A549 (cell line): ENCODE data around the gene DHX38. TPM values are rescaled to one million over a fixed set of nuclear protein-coding genes. Genes with fewer than 3 reads are reported as not detected.

ENCODE experiments used
- ATAC-seq, 2 experiments: fragments of 200-7000 bp in 1 of 2; fragments of >200 bp in 1 of 2; cut with Nextera tagmentation in 1 of 2; cut with Tn5 transposase in 1 of 2; 3 replicates each; pipeline versions ENCODE4 v1.8.0 to v1.9.1; 2018 to 2020; ENCODE audit warnings: mild to moderate bottlenecking in 1 of 2, moderate library complexity in 1 of 2
- CTCF ChIA-PET: fragments of 300-600 bp; sonication (Branson Sonifier 250); formaldehyde crosslinking; extraction: SDS; loops from one replicate; lab custom pipeline; 2021; ENCODE audit warnings: antibody characterized with exemption, inconsistent platforms; lab: Yijun Ruan, JAX
- POLR2A ChIA-PET: fragments of 350-600 bp; formaldehyde crosslinking; extraction: SDS; loops from one replicate; lab custom pipeline; 2021; ENCODE audit warnings: antibody characterized with exemption, inconsistent platforms; lab: Yijun Ruan, JAX
- DNase-seq, 2 experiments: peaks; one replicate each; pipeline versions ENCODE4 v3.0.0 to v3.0.0-alpha.2; 2011 to 2016; ENCODE audit warnings: low read depth in 1 of 2, low spot score in 1 of 2
- FAIRE-seq: peaks from 2 replicates; lab custom pipeline; 2011; peaks lifted over from hg19 to GRCh38; lab: Jason Lieb, UNC
- H3K27ac ChIP-seq, 2 experiments: fragments of >200 bp; sonication (Bioruptor Twin); formaldehyde crosslinking; 3 replicates each; pipeline ENCODE4 v1.5.1; 2016 to 2017
- H3K4me1 ChIP-seq: fragments of >200 bp; sonication (Bioruptor Twin); formaldehyde crosslinking; 3 replicates; pipeline ENCODE4 v1.6.1; 2016
- H3K4me2 ChIP-seq: fragments of >200 bp; sonication (Bioruptor Twin); formaldehyde crosslinking; 3 replicates; pipeline ENCODE4 v1.6.1; 2016
- H3K4me3 ChIP-seq: fragments of >200 bp; sonication (Bioruptor Twin); formaldehyde crosslinking; 3 replicates; pipeline ENCODE4 v1.5.1; 2016
- H3K9me3 ChIP-seq: fragments of >200 bp; sonication (Bioruptor Twin); formaldehyde crosslinking; 3 replicates; pipeline ENCODE4 v1.6.1; 2016
- ATOH8 ChIP-seq: fragments of 250-450 bp; sonication (Bioruptor Pico); IDR thresholded peaks from 2 replicates; pipeline ENCODE4 v1.5.0; 2020; ENCODE audit warnings: low read depth, mild to moderate bottlenecking, moderate library complexity
- BCL3 ChIP-seq: fragments of >200 bp; sonication (Bioruptor Twin); formaldehyde crosslinking; IDR thresholded peaks from 3 replicates; pipeline ENCODE4 v1.6.1; 2016
- CBX2 ChIP-seq: fragments of 200-600 bp; sonication (generic); IDR thresholded peaks from 2 replicates; pipeline ENCODE4 v1.6.1; 2016; ENCODE audit warnings: low read depth, mild to moderate bottlenecking, borderline replicate concordance
- CBX8 ChIP-seq: fragments of 200-600 bp; sonication (generic); IDR thresholded peaks from 2 replicates; pipeline ENCODE4 v1.6.1; 2016
- CHD2 ChIP-seq: fragments of 150-350 bp; IDR thresholded peaks from 2 replicates; pipeline ENCODE4 v1.6.1; 2014; ENCODE audit warnings: low read length; ENCODE audit not compliant: partially characterized antibody
- CHD4 ChIP-seq: fragments of 200-600 bp; sonication (generic); IDR thresholded peaks from 2 replicates; pipeline ENCODE4 v1.6.1; 2016; ENCODE audit warnings: antibody characterized with exemption, mild to moderate bottlenecking, borderline replicate concordance
- E2F6 ChIP-seq: IDR thresholded peaks from 2 replicates; pipeline ENCODE4 v1.6.1; 2012; ENCODE audit warnings: low read depth, borderline replicate concordance
- EP300 ChIP-seq, 2 experiments: fragments of >200 bp; sonication (Bioruptor Twin); formaldehyde crosslinking; IDR thresholded peaks; 2 replicates in 1 of 2; 3 replicates in 1 of 2; pipeline ENCODE4 v1.6.1; 2016 to 2017
- HEYL ChIP-seq: fragments of 250-450 bp; sonication (Bioruptor Pico); IDR thresholded peaks from 2 replicates; pipeline ENCODE4 v1.8.0; 2021; ENCODE audit warnings: mild to moderate bottlenecking, moderate library complexity
- HOXB13 ChIP-seq: fragments of 250-450 bp; sonication (Bioruptor Pico); IDR thresholded peaks from 2 replicates; pipeline ENCODE4 v1.5.0; 2020; ENCODE audit warnings: low read depth, mild to moderate bottlenecking, moderate library complexity
- MAX ChIP-seq: IDR thresholded peaks from 2 replicates; pipeline ENCODE4 v1.6.1; 2012
- MAZ ChIP-seq: fragments of 150-350 bp; IDR thresholded peaks from 2 replicates; pipeline ENCODE4 v1.6.1; 2014; ENCODE audit warnings: antibody characterized with exemption, low read depth, low read length, borderline replicate concordance
- MYC ChIP-seq: IDR thresholded peaks from 2 replicates; pipeline ENCODE4 v1.6.1; 2012; ENCODE audit warnings: mild to moderate bottlenecking, inconsistent platforms, low read length, improper control_type of control experiment, borderline replicate concordance
- POLR2A ChIP-seq: IDR thresholded peaks from 2 replicates; pipeline ENCODE4 v1.6.1; 2012; ENCODE audit warnings: mild to moderate bottlenecking, low read length
- RAD21 ChIP-seq, 2 experiments: fragments of >200 bp in 1 of 2; sonication (Bioruptor Twin) in 1 of 2; formaldehyde crosslinking in 1 of 2; IDR thresholded peaks in 1 of 2; conservative IDR thresholded peaks in 1 of 2; 2 replicates in 1 of 2; 3 replicates in 1 of 2; pipeline ENCODE4 v1.6.1; 2012 to 2018; ENCODE audit warnings: inconsistent platforms in 1 of 2
- RARB ChIP-seq: fragments of 250-450 bp; sonication (Bioruptor Pico); IDR thresholded peaks from 2 replicates; pipeline ENCODE4 v1.8.0; 2021; ENCODE audit warnings: mild to moderate bottlenecking, moderate library complexity
- SMC3 ChIP-seq: fragments of >200 bp; sonication (Bioruptor Twin); formaldehyde crosslinking; IDR thresholded peaks from 3 replicates; pipeline ENCODE4 v1.6.1; 2018; ENCODE audit warnings: inconsistent platforms
- TFCP2L1 ChIP-seq: fragments of 250-450 bp; sonication (Bioruptor Pico); IDR thresholded peaks from 2 replicates; pipeline ENCODE4 v1.5.0; 2021; ENCODE audit warnings: mild to moderate bottlenecking
- ZNF302 ChIP-seq: fragments of 250-450 bp; sonication (Bioruptor Pico); IDR thresholded peaks from 2 replicates; pipeline ENCODE4 v1.9.0; 2021; ENCODE audit warnings: inconsistent platforms, mild to moderate bottlenecking, moderate library complexity
- WGBS: methylation state at CpG from one replicate; pipeline ENCODE4 v1.1.6; 2017; ENCODE audit errors: missing lambda C conversion rate; 5-methylcytosine and 5-hydroxymethylcytosine counted together
- polyA plus RNA-seq, 4 experiments: library from polyadenylated mRNA; depleted of rRNA in 3 of 4; stranded (reverse); fragments of >200 nt; fragmentation: RNase III in 1 of 4; extraction: RNeasy Plus Mini Kit Qiagen cat#74134 plus additional on column Dnase treatment in 1 of 4; gene quantifications; 2 replicates in 3 of 4; 3 replicates in 1 of 4; pipeline ENCODE4 v1.2.3, GENCODE V29; 2011 to 2017

Gene DHX38
- polyA plus RNA-seq, 2 of the 4 experiments (the other 2 are of a cell fraction) = 41.9 to 80.6 TPM

GRCh38 chr16:72128701-72129100 is 35.1 kb downstream of the DHX38 start:
- no peak for ATAC-seq
- POLR2A ChIA-PET = no interaction called here
- no peak for FAIRE-seq
- no peak overlapping the region for H3K4me3 ChIP-seq
- H3K9me3 ChIP-seq = no peaks in the 10 kb centered on the region
- CTCF ChIA-PET = interaction anchor here (0.6 to 1.5 kb wide), 8 partner anchors 10 to 1751 kb away, joined by 3 to 6 read pairs (median 3); no protein-coding TSS in a partner anchor
- DNase-seq = no peak
- no peak overlapping the region for H3K4me2 ChIP-seq
- no peak overlapping the region for H3K27ac ChIP-seq
- TF ChIP-seq MAX (no peak), RAD21 (conservative IDR thresholded peaks at IDR 0.05 in 1 of 2, IDR thresholded peaks at IDR 0.05 in 1 of 2) (no peak), CBX2 (no peak), CHD2 (no peak), BCL3 (no peak), CBX8 (no peak), HEYL (no peak), CHD4 (no peak), HOXB13 (CRISPR knock-in tag) (no peak), ATOH8 (CRISPR knock-in tag) (no peak)
- H3K4me1 ChIP-seq = no peaks in the 10 kb centered on the region
- 74% methylated on average over 9 of the region's 9 CpGs for WGBS

GRCh38 chr16:72129976-72130656 is 36.5 kb downstream of the DHX38 start:
- FAIRE-seq = no peak
- 27% methylated on average over 6 of the region's 7 CpGs for WGBS

GRCh38 chr16:72131036-72131435 is 37.4 kb downstream of the DHX38 start:
- Histone ChIP-seq H3K4me1 (no peaks in the 10 kb centered on the region), H3K4me2 (0 out of 3 replicates have a peak overlapping the region, but pooled peaks have one; percentile 1), H3K27ac (no peak overlapping the region), H3K4me3 (no peak overlapping the region), H3K9me3 (no peaks in the 10 kb centered on the region)
- DNase-seq (no peak), ATAC-seq (no peak), FAIRE-seq (no peak)
- POLR2A ChIA-PET = no interaction called here
- WGBS = 25% methylated on average over 6 of the region's 6 CpGs
- TF ChIP-seq E2F6 = no peak
- no peak for TF ChIP-seq MYC
- no peak for TF ChIP-seq POLR2A
- TF ChIP-seq CBX8 = no peak
- TF ChIP-seq MAZ = no peak
- TF ChIP-seq TFCP2L1 = no peak
- CTCF ChIA-PET = interaction anchor here (1.0 to 1.3 kb wide), 3 partner anchors 10 to 372 kb away, joined by 3 read pairs; no protein-coding TSS in a partner anchor

More at GRCh38 chr16:72129976-72130656, 36.5 kb downstream of the DHX38 start:
- no peak overlapping the region for H3K27ac ChIP-seq
- POLR2A ChIA-PET = interaction anchor here (0.7 kb wide), 1 partner anchor 1571 kb away, joined by 3 read pairs; no protein-coding TSS in a partner anchor
- ATAC-seq = 0 out of 6 replicates have a peak, but pooled peaks of 1 of the 2 experiments have one; percentile 19
- H3K4me3 ChIP-seq = no peak overlapping the region
- TF ChIP-seq SMC3 (no peak), HEYL (no peak), ZNF302 (CRISPR knock-in tag) (no peak), EP300 (IDR thresholded peaks at IDR 0.05) (no peak), RARB (CRISPR knock-in tag) (no peak)
- TF ChIP-seq, all 56 proteins: peak for 0
- CTCF ChIA-PET = interaction anchor here (0.6 to 1.0 kb wide), 2 partner anchors 9 to 166 kb away, joined by 3 read pairs; no protein-coding TSS in a partner anchor
- Histone ChIP-seq H3K9me3 (no peaks in the 10 kb centered on the region), H3K4me1 (no peaks in the 10 kb centered on the region), H3K4me2 (no peak overlapping the region)
- DNase-seq = no peak
